HG02798 (cell line): ENCODE measurements around the gene PGLYRP3.
"Not testable (repeated sequence)": the region's sequence is repeated elsewhere in the genome, so short reads cannot be mapped to it uniquely, and the experiment has no call there.

Experiments used
- ATAC-seq: cut with Tn5 transposase; IDR thresholded peaks from one replicate; pipeline ENCODE4 v1.9.1; 2021; ENCODE audit warnings: mild to moderate bottlenecking; ENCODE audit not compliant: unreplicated experiment, poor library complexity

Gene PGLYRP3

DNA sequence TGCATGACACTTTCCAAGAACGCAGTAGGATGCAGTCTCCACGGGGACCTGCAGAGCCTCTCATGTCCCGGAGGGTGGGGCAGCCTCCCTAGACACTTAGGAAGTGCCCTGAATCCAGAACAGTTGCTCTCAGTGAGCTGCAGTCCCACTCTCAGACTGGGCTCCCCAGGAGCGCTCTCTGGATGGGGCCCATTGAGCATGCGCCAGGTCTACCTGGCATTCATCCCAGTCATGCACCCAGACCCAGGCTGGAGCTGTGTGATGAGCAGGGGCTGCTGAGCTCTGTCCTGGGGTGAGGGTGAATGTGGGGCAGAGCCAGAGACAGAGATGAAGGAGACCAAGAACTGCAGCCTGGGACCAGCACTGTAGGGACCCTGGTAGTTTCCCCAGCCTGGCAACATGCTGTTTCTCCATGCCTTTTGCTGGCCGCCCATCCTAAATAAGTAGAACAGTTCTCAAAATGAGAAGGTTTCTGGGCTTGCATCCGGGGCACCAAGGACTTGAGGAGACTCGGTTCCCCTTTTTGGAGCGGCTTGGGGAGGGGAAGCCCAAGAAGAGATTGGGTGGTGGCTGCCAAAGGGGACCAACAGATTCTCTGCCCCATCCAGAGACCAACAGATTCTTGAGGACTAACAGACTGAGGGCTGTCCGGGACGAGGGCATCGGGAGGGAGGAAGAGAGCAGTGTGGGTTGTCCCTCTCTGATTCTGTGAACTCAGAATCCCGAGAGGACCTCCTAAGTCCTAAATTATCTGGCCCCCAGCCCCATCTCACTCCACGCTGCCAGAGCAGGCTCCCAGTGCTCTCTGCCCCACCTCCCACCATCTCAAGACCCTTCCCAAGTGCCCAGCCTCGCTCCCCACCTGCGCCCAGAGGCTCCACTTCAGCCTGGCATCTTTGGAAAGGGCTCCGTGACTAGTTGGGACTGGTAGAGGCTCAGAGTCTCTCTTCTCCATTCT, 36.9 kb upstream of the PGLYRP3 start:
- no peak for ATAC-seq

DNA sequence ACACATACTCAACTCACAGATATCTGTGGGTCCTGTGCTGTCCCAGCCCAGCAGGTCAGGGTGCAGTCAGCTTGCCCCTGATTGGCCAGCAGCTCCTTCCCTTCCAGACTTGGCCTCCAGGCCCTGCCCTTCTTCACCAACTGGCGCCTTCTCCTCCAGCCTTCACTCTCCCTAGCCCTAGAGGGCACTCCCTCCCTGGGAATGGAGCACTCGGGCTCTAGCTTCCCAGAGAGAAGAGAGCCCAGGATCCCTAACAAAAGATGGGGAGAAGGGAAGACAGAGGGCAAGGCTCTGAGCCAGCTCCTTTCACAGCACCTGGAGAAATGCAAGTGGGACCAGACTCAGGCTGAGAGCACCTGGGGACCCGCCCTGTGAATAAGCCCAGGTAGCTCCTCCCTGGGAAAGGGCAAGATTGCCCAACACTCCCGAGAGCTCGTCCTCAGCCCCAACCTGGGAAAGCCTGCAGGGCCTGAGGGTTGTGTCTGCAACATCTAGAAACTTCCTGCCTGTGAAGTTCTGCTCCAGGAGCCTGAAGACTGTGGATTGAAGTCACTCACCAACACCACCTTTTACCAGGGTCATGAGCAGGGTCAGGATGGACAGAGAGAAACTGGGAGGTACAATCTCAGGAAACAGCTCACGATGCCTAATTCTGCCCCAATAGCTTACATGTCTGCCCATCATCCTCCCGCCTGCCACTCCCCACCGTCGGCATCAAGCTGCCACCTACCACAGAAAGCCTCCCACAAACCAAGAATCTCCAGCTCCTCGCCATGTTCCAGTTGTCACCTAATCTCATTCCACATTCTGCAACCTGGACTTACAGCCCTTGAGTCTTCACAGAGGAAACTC, 36.0 kb upstream of the PGLYRP3 start, which contains the start of gene PGLYRP4:
Gene PGLYRP4, minus strand, starts transcription at position 331 of the 852 bp plus-strand sequence. CDS start 909 bp downstream, outside the sequence.
- ATAC-seq: no peak

DNA sequence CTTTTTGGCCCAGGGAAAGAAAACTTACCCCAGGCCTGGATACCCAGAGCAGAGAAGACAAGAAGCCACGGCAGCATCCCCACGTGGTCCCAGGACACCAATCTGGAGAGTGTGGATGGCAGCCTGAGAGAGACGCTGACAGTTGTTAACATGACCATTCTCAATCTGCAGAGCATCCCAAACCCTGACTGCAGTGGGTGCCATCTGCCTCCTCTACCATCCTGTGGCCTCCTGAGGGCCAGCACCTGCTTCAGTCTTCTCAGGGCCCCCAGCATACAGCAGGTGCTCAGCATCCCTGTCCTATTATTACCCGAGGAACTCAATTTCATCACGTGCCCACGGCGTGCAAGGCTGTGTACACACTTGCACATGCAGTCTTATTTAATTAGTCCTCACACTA, 35.1 kb upstream of the PGLYRP3 start:
- ATAC-seq: no peak

DNA sequence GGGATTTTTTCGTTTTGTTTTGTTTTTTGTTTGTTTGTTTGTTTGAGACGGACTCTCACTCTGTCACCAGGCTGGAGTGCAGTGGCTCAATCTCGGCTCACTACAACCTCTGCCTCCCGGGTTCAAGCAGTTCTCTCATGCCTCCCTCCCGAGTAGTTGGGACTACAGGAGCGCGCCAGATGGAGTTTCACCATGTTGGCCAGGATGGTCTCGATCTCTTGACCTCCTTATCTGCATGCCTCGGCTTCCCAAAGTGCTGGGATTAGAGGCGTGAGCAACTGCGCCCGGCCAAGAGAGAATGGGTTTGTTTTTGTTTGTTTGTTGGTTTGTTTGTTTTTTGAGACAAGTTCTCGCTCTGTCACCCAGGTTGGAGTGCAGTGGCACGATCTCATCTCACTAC, 34.3 kb upstream of the PGLYRP3 start:
- not testable (repeated sequence) for ATAC-seq

DNA sequence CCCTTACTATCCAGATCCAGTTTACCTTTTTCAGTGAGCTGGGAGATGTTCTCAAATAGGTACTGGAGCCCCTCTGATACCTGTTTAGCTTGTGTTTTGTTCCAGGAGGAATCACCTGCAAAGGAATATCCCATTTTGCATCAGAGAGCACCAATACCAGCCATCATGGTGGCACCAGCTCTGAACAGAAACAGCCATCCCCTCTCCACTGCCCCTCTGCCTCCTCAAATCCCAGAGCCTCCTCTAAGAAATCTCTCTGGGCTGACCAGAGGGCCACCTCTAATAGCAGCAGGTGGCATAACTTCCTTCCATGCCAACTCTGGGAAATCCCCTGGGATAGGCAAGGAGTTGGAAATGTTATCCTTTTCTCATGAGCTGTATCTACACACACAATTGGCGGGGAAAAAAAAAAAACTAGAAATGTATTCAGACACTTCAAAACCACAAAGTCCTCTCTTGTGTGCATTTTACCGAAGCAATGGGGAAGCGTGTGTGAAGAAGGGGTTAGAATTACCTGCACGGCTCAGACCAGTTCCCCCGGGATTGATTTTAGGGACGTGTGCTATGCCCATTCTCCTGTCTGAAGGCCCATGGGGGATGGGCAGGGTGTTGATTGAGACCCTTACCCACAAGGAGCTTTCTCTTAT, 33.4 kb upstream of the PGLYRP3 start:
- no peak for ATAC-seq

DNA sequence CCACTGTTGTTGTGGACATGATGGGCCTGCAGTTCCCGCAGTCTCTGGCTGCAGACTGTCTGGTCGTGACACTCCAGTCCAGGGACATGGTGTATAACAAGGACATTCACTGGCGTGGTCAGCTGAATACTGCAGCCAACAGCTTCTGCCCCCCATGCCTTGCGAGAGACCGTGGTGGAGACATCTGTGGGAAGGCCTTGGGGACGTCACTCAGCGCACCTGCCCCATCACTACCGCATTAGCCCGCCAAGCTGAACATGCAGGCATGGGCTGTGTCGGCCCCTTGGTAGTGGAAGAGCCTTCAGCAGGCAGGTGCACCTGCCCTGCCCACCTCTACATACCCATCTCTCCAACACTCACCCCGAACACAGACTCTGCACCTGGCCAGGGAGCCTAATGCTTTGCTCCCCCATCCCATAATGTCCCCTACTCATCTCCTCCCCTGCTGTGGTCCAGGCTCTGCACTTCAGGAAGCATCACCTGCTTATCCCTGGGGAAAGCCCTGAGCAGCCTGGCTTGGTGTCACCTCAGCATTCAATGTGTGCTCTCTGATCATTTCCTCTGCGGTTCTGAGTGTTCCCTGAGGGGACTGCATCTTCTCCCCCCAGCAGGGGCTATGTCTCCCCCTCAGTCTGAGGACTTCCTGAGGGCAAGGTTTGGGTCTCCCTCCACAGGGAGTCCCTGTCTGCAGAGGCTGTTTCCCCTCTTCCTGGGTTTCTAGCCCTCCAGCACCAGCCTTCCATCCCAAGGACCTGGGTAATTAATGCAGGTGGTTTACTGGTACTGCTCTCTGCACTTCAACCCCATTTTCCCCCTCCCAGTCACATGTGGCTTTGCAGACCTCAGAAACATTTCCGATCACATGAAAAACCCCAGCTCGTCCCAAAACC, 32.7 kb upstream of the PGLYRP3 start:
- no peak for ATAC-seq

DNA sequence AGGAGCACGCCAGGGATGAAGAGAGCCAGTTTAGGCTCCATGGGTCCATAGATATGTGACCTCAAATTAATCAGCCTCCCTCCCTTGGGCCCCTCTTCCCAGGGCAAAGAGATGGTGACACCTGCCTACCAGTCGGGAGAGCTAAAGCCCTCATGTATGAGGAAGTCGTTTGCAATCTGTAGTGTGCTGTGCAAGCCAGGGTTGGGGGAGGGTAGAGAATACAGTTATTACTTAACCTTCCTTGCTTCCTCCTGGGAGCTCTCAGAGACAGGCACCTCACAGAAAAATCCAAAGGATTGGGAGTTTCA, 31.9 kb upstream of the PGLYRP3 start:
- ATAC-seq: no peak

DNA sequence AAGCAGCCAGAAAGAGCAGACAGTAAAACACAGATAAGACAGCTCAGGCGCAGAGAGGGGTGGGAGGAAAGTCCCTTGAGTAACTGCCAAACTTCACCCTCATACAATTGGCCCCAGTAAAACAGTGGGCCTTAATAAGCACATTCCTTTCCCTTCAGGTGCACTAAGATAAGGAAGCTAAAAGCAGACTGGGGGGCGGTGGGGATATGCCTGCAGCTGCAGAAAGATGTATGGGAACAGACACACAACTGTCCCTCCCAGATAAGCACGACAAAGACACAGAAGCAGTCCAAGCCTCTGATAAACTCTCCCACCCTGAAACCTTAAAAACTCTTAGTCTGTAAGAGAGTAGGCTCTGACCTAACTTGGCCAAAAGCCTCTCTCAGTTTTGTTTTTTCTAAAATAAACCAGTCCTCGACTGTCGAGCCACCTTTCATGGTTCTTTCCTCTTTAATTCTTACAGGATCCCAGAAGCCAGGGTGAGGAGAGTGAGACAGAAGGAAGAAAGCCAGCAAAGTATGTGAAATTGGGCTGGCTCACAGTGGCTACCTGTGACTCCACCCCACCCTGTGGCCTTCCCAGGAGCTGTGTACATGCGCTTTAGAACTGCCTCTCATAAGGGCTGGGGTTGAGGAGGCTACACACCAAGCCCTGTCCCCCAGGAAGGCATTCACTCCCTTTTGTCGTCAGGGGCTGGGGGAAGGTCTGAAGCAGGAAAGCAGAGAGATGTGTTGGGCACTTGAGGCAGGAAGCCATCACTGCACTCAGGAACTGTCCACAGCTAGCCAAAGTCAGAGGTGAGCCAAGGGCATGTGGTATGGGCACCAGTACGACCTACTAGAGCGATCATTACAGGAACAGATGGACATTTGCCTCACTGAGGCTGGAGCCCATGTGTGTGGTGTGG, 31.3 kb upstream of the PGLYRP3 start:
- no peak for ATAC-seq

DNA sequence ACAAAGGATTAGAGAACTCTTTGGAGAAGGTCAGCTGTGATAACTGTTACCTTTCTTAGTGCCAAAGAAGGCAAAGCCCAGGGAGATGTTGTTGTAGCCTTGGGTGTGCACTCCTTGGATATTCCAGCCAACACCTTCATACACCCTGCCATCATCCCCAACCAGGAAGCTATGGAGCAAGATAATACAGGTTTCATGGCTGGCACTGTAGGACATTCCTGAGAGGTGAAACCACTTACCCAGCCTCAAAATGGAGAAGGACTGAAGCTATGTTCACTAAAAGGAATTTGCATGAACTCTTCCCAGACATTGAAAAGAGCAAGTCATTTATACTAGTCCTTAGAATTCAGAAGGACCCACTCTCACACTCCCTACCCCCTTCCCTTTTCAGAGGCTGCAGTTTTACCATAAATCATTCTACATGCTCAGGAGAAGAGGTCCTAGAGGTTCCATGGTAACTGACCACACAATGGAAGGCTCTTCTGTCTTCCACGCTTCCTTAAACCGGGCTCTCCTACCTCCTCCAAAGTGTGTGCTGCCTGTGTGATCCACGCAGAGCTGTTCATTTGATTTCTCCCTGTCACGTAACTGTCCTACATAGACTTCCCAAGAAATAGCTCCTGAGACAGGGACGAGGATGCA, 30.4 kb upstream of the PGLYRP3 start:
- no peak for ATAC-seq

DNA sequence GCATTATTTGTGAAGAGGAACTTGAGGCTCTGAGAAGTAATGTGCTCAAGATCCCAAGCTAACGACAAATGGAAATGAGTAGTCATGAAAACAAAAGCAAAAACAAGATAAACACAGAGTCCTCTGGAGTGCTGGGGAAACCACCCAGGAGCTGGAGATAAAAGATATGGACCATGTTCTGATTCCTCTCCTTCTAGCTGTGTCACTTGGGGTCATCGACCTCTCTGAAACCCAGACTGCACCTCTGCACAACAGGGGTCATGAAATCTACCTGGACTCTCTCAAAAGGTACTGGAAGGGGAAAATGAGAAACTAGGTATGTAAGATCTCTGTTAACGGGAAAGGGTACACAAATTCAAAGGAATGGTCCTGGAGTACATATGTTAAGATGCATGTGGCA, 29.4 kb upstream of the PGLYRP3 start:
- ATAC-seq: no peak

DNA sequence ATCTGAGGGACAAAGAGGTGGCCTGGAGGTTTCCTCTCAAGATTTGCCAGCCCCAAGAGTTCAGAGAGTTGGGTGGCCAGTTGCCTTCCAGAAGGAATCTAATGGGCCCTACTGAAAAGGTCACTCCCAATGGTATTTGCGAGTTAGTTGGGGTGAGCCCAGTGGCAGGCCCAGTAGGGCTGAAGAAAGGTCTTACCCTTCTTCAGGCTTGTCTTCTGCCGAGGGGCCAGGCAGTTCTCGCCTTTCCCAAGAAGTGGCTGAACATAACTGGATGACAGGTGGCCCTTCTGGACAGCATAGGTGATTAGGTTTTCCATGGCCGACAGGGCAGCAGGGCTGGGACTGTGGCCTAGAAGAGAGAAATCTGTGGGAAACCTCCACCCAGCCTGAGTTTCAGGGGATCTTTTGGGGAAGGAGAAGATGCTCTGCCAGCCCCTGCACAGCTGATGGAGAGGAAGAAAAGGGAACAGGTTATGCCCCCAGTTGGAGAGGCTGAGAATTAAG, 28.7 kb upstream of the PGLYRP3 start:
- no peak for ATAC-seq

DNA sequence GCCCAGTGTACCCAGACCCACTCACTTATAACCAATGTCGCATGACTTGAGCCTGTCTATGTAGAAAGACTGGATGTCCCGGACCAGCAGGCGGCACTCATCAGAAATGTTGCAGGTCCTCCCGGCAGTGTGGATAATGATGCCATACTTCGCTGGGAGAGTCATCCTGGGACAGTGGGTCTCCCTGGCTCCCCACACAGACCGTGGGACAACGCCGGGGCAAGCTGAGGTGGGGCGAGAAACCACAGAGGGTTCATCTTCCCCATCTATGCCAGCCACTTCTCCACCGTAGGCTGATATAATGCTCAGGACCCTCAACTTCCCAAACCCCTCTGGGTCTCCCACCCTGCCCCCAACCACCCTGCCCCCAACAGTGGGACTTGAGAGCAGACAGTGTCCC, 27.6 kb upstream of the PGLYRP3 start:
- ATAC-seq: no peak

DNA sequence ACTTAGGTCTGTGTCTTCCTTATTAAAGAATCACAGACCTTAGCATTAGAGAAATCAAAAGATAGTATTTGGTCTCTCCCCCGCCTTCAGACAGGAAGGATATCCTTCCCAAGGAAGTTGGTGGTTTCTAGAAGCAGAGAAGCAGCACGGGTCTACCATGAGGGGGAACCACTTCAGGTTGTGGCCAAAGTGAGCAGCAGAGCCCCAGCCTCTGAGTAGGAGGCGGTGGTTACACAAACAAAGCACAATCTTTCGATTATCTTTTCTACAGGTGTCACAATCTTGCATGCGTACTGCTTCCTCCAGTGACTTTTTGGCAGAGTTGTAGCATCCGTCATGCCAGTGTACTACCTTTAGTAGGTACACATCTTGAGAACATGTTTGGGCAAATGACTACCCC, 27.1 kb upstream of the PGLYRP3 start:
- ATAC-seq: no peak

DNA sequence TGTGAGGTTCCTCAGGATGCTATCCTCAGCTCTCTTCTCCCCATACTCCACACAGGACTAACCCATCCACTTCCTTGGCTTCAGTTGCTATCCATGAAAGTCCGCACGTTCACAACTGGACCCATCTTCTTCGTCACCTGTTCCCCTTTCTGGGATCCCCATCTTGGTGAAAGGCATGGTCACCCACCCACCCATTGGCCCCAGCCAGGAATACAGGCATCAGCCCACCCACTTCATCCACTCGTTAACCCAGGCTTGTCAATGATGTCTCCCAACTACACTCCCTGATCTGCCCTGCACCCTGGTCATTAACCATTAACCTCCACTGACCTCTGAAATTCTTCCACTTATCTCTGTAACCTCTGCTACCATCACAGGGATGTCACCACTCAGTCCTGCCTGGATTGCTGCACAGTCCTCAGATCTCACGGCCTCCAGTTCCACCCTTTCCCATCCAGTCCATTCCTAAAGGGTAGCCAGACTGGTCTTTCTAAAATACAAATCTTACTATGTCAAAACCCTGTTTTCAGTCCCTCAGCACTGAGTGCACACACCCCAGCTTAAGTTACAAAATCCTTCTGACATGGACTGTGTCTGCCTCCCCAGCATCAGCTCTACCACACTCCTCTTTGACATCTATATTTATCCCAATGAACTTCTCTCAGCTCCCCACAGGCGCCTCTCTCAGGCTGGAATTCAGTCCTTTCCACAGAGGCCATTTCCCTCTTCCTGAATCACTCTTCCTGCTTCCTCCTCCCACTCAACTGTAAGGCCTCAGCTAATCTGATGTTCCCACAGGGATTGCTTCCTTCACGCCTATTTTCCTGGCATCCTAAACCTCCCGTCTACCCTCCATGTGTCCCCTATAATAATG, 25.5 kb upstream of the PGLYRP3 start:
- no peak for ATAC-seq

DNA sequence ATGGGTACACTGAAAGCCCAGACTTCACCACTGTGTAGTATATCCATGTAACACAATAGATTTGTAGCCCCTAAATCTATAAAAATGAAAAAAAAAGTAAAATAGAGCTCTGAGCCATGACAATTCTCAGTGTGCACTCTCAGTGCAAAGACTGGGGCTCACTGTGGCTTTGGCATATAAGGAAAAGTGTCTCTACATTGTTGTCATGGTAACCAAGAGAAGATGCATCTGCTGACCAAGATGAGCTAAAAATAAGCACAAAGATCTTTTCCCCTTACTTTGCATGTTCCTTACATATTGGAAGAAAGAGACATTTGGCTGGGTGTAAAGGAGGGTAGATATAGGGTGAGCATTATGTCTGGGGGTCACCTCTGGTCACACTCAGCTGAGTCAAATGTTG, 23.9 kb upstream of the PGLYRP3 start:
- ATAC-seq: no peak

DNA sequence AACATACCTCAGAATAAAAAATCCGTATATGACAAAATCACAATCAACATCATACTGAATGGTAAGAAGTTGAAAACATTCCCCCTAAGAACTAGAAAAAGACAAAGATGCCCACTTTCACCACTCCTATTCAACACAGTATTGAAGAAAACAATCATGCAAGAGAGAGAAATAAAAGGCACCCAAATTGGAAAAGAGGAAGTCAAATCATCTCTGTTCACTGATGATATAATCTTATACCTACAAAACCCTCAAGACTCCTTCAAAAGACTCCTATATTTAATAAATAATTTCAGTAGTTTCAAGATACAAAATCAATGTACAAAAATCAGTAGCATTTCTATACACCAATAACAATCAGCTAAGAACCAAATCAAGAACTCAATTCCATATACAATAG, 21.1 kb upstream of the PGLYRP3 start:
- ATAC-seq: no peak

DNA sequence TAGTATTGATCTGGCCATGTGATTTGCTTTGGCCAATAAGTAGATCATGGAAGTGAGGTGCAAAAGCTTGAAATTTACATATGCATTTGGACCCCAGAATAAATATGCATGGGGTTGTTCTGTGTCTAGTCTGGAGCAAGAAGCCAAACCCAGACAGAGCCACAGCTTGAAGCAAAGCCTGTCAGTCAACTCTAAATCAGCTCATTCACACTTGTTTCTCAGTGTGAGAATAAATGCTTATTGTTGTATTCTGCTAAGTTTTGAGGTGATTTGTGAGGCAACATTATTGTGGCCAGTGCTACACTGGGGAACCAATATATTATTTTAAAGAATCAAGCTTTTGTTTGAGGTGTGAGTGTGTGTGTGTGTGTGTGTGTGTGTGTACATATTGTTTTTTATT, 12.2 kb upstream of the PGLYRP3 start:
- ATAC-seq: no peak
